ENCODE data around the gene CAMSAP1. TPM values are rescaled to one million over a fixed set of nuclear protein-coding genes. Genes with fewer than 3 reads are reported as not detected.

Gene CAMSAP1
- total RNA-seq, 1 donor from 2014 or later: 80.8 TPM

- Mint-ChIP-seq H3K9me3 (no peaks in the 10 kb centered on the region), H3K36me3 (ENCODE audit: low read depth) (peaks cover 21% of the 10 kb centered on the region), H3K4me1 (no peaks in the 10 kb centered on the region), H3K27ac (ENCODE audit: unreplicated experiment) (no peak overlapping the region), H3K27me3 (ENCODE audit: low read depth) (peaks cover 2% of the 10 kb centered on the region), H3K4me3 (no peak overlapping the region)
- TF ChIP-seq, protein P1, sequence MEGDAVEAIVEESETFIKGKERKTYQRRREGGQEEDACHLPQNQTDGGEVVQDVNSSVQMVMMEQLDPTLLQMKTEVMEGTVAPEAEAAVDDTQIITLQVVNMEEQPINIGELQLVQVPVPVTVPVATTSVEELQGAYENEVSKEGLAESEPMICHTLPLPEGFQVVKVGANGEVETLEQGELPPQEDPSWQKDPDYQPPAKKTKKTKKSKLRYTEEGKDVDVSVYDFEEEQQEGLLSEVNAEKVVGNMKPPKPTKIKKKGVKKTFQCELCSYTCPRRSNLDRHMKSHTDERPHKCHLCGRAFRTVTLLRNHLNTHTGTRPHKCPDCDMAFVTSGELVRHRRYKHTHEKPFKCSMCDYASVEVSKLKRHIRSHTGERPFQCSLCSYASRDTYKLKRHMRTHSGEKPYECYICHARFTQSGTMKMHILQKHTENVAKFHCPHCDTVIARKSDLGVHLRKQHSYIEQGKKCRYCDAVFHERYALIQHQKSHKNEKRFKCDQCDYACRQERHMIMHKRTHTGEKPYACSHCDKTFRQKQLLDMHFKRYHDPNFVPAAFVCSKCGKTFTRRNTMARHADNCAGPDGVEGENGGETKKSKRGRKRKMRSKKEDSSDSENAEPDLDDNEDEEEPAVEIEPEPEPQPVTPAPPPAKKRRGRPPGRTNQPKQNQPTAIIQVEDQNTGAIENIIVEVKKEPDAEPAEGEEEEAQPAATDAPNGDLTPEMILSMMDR (conservative IDR thresholded peaks at IDR 0.05): no peak
- DNase-seq (ENCODE audit: low read depth, low spot score): no peak
These were observed 98.2 kb downstream of the CAMSAP1 start for GRCh38 chr9:135809166-135809565.

- Mint-ChIP-seq H3K9me3 (no peaks in the 10 kb centered on the region), H3K27ac (ENCODE audit: unreplicated experiment) (no peak overlapping the region), H3K36me3 (ENCODE audit: low read depth) (peaks cover 4% of the 10 kb centered on the region), H3K27me3 (ENCODE audit: low read depth) (peaks cover 2% of the 10 kb centered on the region), H3K4me3 (peak overlapping the region; percentile 31), H3K4me1 (no peaks in the 10 kb centered on the region)
- no peak for DNase-seq (ENCODE audit: low read depth, low spot score)
- TF ChIP-seq, protein P1 (conservative IDR thresholded peaks at IDR 0.05): no peak
These were observed 101.8 kb downstream of the CAMSAP1 start for GRCh38 chr9:135805422-135806022.

DNA sequence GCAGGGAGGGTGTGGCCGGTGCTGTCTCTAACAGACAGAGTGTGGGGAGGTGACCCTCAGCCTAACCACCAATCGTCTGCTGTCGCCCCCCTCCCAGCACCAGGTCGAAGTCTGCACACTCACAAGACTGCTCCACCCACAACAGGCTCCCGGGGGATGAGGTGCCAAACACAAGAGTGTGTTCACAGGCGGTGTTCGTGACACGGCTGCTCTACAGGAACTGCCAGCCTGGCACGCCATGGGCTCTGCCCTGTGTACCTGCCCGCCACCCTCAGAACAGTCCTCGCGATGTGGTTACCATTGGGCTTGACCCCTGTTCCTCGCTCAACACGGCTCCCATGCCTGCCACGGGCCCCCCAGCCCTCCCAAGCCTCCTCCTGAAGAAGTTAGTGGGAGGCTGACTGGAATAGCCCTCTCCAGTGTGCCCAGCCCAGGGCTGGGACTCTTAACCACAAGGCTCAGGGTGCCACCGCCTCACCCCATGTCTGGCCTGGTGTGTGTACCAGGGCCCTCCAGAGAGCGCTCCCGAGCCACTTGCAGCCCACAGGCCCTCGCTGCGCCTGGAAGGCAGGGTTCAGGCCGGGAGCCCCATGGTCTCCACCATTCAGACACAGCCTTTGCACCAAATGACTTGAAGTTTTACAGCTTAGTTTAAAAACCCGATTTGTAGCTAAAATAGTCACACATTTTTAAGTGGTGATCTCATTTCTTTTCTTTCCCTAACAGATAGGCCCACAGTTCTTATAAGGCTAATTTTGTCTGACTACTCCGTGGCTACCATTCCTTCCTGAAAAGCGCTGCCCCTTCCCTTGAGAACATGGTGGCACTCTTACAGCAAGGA is 102.5 kb downstream of the CAMSAP1 start:
- H3K9me3 Mint-ChIP-seq: no peaks in the 10 kb centered on the region
- peaks cover 2% of the 10 kb centered on the region for H3K27me3 Mint-ChIP-seq (ENCODE audit: low read depth)
- H3K27ac Mint-ChIP-seq (ENCODE audit: unreplicated experiment): peak overlapping the region; percentile 19
- peaks cover 3% of the 10 kb centered on the region for H3K36me3 Mint-ChIP-seq (ENCODE audit: low read depth)
- no peak for DNase-seq (ENCODE audit: low read depth, low spot score)
- TF ChIP-seq, protein P1 (conservative IDR thresholded peaks at IDR 0.05): no peak
- no peak overlapping the region for H3K4me3 Mint-ChIP-seq
- no peaks in the 10 kb centered on the region for H3K4me1 Mint-ChIP-seq

DNA sequence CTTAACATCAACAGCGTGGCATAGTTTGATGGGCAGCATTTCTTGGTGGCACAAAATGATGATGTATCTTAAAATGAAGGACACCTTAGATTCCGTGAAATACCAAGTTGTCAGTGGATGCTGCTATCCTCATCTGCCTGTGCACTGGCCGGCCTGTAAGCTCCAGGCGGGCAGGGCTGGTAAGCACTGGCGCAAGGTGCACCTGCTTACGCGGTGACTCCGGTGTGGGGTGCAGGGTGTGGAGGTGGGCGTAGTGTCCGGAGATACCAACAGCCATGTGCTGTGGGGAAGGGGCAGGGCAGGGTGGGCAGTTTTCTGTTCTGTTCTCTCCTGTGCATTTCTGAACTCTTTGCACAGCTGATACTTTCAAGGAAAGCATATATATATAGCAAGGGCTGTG is 103.9 kb downstream of the CAMSAP1 start:
- H3K9me3 Mint-ChIP-seq: no peaks in the 10 kb centered on the region
- peaks cover 2% of the 10 kb centered on the region for H3K4me1 Mint-ChIP-seq
- H3K27me3 Mint-ChIP-seq (ENCODE audit: low read depth): peaks cover 2% of the 10 kb centered on the region
- peaks cover 2% of the 10 kb centered on the region for H3K36me3 Mint-ChIP-seq (ENCODE audit: low read depth)
- H3K27ac Mint-ChIP-seq (ENCODE audit: unreplicated experiment): no peak overlapping the region
- DNase-seq (ENCODE audit: low read depth, low spot score): no peak
- TF ChIP-seq, protein P1 (conservative IDR thresholded peaks at IDR 0.05): no peak
- no peak overlapping the region for H3K4me3 Mint-ChIP-seq

- peaks cover 2% of the 10 kb centered on the region for H3K36me3 Mint-ChIP-seq (ENCODE audit: low read depth)
- H3K4me1 Mint-ChIP-seq: peaks cover 3% of the 10 kb centered on the region
- H3K27me3 Mint-ChIP-seq (ENCODE audit: low read depth): peaks cover 2% of the 10 kb centered on the region
- H3K27ac Mint-ChIP-seq (ENCODE audit: unreplicated experiment): no peak overlapping the region
- H3K9me3 Mint-ChIP-seq: no peaks in the 10 kb centered on the region
- no peak for DNase-seq (ENCODE audit: low read depth, low spot score)
- TF ChIP-seq, protein P1 (conservative IDR thresholded peaks at IDR 0.05): no peak
- no peak overlapping the region for H3K4me3 Mint-ChIP-seq
These were observed 104.4 kb downstream of the CAMSAP1 start for GRCh38 chr9:135802876-135803419.
